Hepatocyte (in vitro differentiated cells): ENCODE measurements around the gene ATP9A. TPM values are rescaled to one million over a fixed set of nuclear protein-coding genes. Genes with fewer than 3 reads are reported as not detected.

Source experiments
- DNase-seq: peaks from one replicate; pipeline ENCODE4 v3.0.0-alpha.2; 2016; ENCODE audit warnings: low spot score
- H2AFZ ChIP-seq: fragments of 200-600 bp; sonication (generic); 2 replicates; pipeline ENCODE4 v1.6.0; 2016; ENCODE audit warnings: antibody characterized with exemption, mild to moderate bottlenecking
- H3K27ac ChIP-seq: fragments of 200-600 bp; sonication (generic); 2 replicates; pipeline ENCODE4 v1.5.1; 2016; ENCODE audit warnings: mild to moderate bottlenecking
- H3K27me3 ChIP-seq: fragments of 200-600 bp; sonication (generic); 2 replicates; pipeline ENCODE4 v1.6.1; 2016
- H3K36me3 ChIP-seq: fragments of 200-600 bp; sonication (generic); replicated peaks from 2 replicates; pipeline ENCODE4 v1.5.1; 2016; ENCODE audit warnings: low read depth; ENCODE audit not compliant: insufficient read depth
- H3K4me1 ChIP-seq: fragments of 200-600 bp; sonication (generic); 2 replicates; pipeline ENCODE4 v1.5.1; 2016; ENCODE audit warnings: mild to moderate bottlenecking, moderate library complexity; ENCODE audit not compliant: insufficient read depth
- H3K4me2 ChIP-seq: fragments of 200-600 bp; sonication (generic); 2 replicates; pipeline ENCODE4 v1.6.0; 2016
- H3K4me3 ChIP-seq: fragments of 200-600 bp; sonication (generic); 2 replicates; pipeline ENCODE4 v1.5.1; 2016; ENCODE audit warnings: mild to moderate bottlenecking
- H3K79me2 ChIP-seq: fragments of 200-600 bp; sonication (generic); 2 replicates; pipeline ENCODE4 v1.6.0; 2017; ENCODE audit warnings: mild to moderate bottlenecking
- H3K9me2 ChIP-seq: fragments of 200-600 bp; sonication (generic); replicated peaks from 2 replicates; pipeline ENCODE4 v1.6.0; 2017; ENCODE audit warnings: mild to moderate bottlenecking; ENCODE audit not compliant: insufficient read depth
- H3K9me3 ChIP-seq: fragments of 200-600 bp; sonication (generic); 2 replicates; pipeline ENCODE4 v1.5.1; 2016; ENCODE audit warnings: low read depth, mild to moderate bottlenecking
- H4K20me1 ChIP-seq: fragments of 200-600 bp; sonication (generic); 2 replicates; pipeline ENCODE4 v1.6.0; 2016; ENCODE audit warnings: mild to moderate bottlenecking; ENCODE audit not compliant: insufficient read depth, poor library complexity, severe bottlenecking
- EZH2 ChIP-seq: fragments of 200-600 bp; sonication (generic); IDR thresholded peaks from 2 replicates; pipeline ENCODE4 v1.6.1; 2016; ENCODE audit warnings: antibody characterized with exemption, mild to moderate bottlenecking, borderline replicate concordance
- EZH2phosphoT487 ChIP-seq: fragments of 200-600 bp; sonication (generic); IDR thresholded peaks from one replicate; pipeline ENCODE4 v1.6.1; 2018; ENCODE audit warnings: antibody characterized with exemption, mild to moderate bottlenecking, low read depth, moderate library complexity; ENCODE audit not compliant: unreplicated experiment, severe bottlenecking
- WGBS: methylation state at CpG from one replicate; pipeline ENCODE4 v1.1.6; 2016; ENCODE audit warnings: low lambda C conversion rate; ENCODE audit errors: missing lambda C conversion rate; 5-methylcytosine and 5-hydroxymethylcytosine counted together
- polyA plus RNA-seq: library from polyadenylated mRNA; unstranded; fragments of >200 nt; fragmentation: Nextera tagmentation; extraction: Ambion mirVana; gene quantifications from 2 replicates; pipeline ENCODE4 v1.2.1, GENCODE V29; 2016
- total RNA-seq: library from RNA; depleted of rRNA; stranded (reverse); fragments of >200 nt; gene quantifications from 2 replicates; pipeline ENCODE4 v1.2.3, GENCODE V29; 2014
- TF ChIP-seq, protein P1 (sequence below): fragments of 200-600 bp; sonication (generic); IDR thresholded peaks from 2 replicates; pipeline ENCODE4 v1.5.1; 2016; ENCODE audit warnings: antibody characterized with exemption, mild to moderate bottlenecking; ENCODE audit not compliant: poor library complexity

ATP9A gene
- total and polyA plus RNA-seq, 2 experiments from 2014 or later, result 12.1 to 28.1 TPM

- no peaks in the 10 kb centered on the region for H3K9me2 ChIP-seq
- H3K79me2 ChIP-seq, result no peaks in the 10 kb centered on the region
- peak overlapping the region; percentile 57 for H3K27ac ChIP-seq
- no peak overlapping the region for H3K4me3 ChIP-seq
- no peaks in the 10 kb centered on the region for H3K36me3 ChIP-seq
- WGBS, result 78% methylated on average over 15 of the region's 16 CpGs
- H3K27me3 ChIP-seq, result no peaks in the 10 kb centered on the region
- no peaks in the 10 kb centered on the region for H4K20me1 ChIP-seq
- no peaks in the 10 kb centered on the region for H3K4me1 ChIP-seq
- H2AFZ ChIP-seq, result no peak overlapping the region
- no peak for TF ChIP-seq EZH2phosphoT487
- TF ChIP-seq, protein P1, sequence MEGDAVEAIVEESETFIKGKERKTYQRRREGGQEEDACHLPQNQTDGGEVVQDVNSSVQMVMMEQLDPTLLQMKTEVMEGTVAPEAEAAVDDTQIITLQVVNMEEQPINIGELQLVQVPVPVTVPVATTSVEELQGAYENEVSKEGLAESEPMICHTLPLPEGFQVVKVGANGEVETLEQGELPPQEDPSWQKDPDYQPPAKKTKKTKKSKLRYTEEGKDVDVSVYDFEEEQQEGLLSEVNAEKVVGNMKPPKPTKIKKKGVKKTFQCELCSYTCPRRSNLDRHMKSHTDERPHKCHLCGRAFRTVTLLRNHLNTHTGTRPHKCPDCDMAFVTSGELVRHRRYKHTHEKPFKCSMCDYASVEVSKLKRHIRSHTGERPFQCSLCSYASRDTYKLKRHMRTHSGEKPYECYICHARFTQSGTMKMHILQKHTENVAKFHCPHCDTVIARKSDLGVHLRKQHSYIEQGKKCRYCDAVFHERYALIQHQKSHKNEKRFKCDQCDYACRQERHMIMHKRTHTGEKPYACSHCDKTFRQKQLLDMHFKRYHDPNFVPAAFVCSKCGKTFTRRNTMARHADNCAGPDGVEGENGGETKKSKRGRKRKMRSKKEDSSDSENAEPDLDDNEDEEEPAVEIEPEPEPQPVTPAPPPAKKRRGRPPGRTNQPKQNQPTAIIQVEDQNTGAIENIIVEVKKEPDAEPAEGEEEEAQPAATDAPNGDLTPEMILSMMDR, result no peak
- TF ChIP-seq EZH2, result no peak
- no peak for DNase-seq
- H3K4me2 ChIP-seq, result no peak overlapping the region
- no peaks in the 10 kb centered on the region for H3K9me3 ChIP-seq
These were observed 90.0 kb downstream of the ATP9A start for GRCh38 chr20:51678026-51678697.

- peaks cover 10% of the 10 kb centered on the region for H3K4me1 ChIP-seq
- H3K4me3 ChIP-seq, result no peak overlapping the region
- no peaks in the 10 kb centered on the region for H3K36me3 ChIP-seq
- no peak overlapping the region for H3K27ac ChIP-seq
- DNase-seq, result no peak
- no peaks in the 10 kb centered on the region for H3K79me2 ChIP-seq
- no peaks in the 10 kb centered on the region for H3K9me2 ChIP-seq
- H2AFZ ChIP-seq, result no peak overlapping the region
- no peak overlapping the region for H3K4me2 ChIP-seq
- H3K9me3 ChIP-seq, result no peaks in the 10 kb centered on the region
- 95% methylated on average over 7 of the region's 7 CpGs for WGBS
- TF ChIP-seq EZH2 (no peak), EZH2phosphoT487 (no peak)
- TF ChIP-seq, protein P1, result no peak
- H4K20me1 ChIP-seq, result no peaks in the 10 kb centered on the region
- no peaks in the 10 kb centered on the region for H3K27me3 ChIP-seq
These were observed 99.2 kb downstream of the ATP9A start for GRCh38 chr20:51668947-51669346.

GRCh38 chr20:51668515-51668914 is 99.7 kb downstream of the ATP9A start:
- Histone ChIP-seq H3K4me3 (no peak overlapping the region), H3K27ac (no peak overlapping the region), H3K79me2 (no peaks in the 10 kb centered on the region), H4K20me1 (no peaks in the 10 kb centered on the region), H3K4me1 (peaks cover 10% of the 10 kb centered on the region), H3K4me2 (no peak overlapping the region), H3K27me3 (no peaks in the 10 kb centered on the region), H3K9me3 (no peaks in the 10 kb centered on the region), H3K36me3 (no peaks in the 10 kb centered on the region), H2AFZ (no peak overlapping the region), H3K9me2 (no peaks in the 10 kb centered on the region)
- TF ChIP-seq, protein P1, result no peak
- TF ChIP-seq EZH2 (no peak), EZH2phosphoT487 (no peak)
- 98% methylated on average over 6 of the region's 6 CpGs for WGBS
- no peak for DNase-seq
